HG03571 (cell line): ENCODE results near the gene GATA2.

Experiments used
- ATAC-seq: cut with Tn5 transposase; IDR thresholded peaks from one replicate; pipeline ENCODE4 v1.9.1; 2021; ENCODE audit not compliant: unreplicated experiment

Gene GATA2

GRCh38 chr3:128476659-128477058, 16.3 kb downstream of the GATA2 start:
- ATAC-seq, result no peak

DNA sequence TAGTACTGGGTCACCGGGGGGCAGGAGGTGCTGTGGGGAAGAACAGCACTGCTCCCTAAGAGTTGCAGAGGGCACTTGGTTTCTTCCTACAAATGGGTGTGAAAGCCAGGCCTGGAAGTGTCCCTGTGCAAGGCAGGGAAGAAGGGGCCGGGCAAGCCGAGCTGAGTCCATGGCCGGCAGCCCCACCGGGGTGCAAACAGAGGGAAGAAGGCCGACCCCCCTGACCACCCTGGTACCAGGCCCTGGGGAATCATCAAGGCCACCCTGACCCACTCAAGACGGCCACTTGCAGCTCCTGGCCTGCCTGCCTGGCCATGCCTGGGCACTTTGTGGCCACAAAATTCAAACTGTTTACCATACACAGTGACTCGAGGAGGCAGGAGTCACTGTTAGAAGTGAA, 17.6 kb downstream of the GATA2 start:
- no peak for ATAC-seq

DNA sequence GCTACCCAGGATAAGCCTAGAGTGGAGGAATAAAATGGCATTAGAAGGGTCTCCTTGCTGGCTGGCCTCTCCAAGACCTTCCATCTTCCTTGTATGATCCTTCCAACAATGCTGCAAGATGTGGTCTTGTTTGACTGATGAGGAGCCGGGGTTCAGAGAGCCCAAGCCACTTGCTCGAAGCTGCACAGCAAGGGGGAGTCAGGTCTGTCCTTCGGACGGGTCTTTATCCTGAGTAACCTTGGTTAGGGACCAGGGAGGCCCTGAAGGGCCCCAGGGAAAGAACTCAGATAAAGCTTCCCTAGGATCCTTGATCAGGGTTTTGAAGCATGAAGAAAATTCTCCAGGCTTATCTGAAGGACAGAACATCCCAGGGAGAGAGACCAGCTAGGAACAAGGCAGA, 19.3 kb downstream of the GATA2 start:
- ATAC-seq, result no peak

GRCh38 chr3:128473180-128473519, 19.9 kb downstream of the GATA2 start:
- no peak for ATAC-seq

GRCh38 chr3:128472449-128473179, 20.4 kb downstream of the GATA2 start:
- no peak for ATAC-seq

DNA sequence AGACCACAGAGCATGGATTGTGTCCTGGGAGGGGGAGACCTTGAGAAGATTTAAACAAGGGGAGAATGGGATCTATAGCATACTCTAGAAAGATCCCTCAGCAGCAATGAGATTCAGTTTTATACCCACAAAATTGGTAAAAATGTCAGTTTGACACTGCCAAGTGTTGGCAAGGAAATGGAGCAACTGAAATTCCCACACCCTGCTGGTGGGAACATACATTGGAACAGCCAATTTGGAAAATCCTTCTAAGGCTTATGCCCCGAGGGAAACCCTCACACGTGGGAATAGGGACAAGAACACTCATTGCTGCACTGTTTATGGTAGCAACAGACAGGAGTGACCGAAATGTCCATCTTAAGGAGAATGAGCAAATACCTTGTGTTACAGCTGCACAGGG, 21.3 kb downstream of the GATA2 start:
- ATAC-seq, result no peak

DNA sequence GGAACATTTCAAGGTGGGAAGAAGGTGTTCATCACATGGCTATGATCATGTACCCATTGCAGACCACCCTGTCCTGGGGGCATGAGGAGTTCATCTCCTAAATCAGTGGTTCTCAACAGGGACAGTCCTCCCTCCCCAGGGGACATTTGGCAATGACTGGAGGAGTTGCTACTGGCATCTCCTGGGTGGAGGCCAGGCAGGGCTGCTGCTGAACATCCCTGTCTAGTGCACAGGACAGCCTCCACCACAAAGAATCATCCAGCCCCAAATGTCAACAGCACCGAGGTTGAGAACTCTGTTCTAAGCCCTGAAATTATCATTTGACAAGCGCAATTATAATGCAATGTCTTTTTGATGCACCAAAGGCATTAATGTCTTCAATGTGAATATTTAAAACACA, 21.9 kb downstream of the GATA2 start:
- no peak for ATAC-seq

DNA sequence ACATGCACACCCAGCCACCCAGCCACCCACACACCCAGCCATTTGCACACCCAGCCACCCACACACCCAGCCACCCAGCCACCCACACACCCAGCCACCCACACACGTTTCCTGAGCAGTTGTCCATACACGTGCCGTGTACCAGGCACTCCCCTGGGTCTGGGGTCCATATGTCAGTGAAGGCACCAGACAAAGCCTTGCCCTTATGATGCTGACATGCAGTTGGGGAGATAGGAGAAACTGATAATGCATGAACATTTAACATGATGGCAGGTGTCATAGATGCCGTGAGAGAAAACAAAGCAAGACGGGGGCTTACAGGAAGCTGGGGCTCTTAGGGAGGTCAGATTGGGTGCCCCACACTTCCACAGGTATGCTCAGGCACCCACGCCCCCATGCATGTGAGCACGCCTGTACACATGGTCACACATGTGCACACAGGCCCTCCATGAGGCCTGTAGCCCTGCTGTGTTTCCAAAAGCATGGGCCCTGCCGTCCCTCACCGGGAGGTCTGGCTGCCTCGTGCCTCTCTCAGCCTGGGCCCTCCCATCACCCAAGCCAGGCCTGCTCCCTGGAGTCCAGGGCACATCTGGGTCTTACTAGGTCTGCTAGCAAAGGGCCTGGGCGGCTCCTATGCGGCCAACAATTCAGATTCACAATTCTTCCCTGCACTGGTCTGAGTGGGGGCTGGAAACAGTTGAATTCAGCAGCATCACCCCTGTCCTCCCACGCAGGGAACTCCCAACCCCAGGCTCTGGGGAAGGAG, 22.7 kb downstream of the GATA2 start:
- no peak for ATAC-seq

GRCh38 chr3:128469556-128469955, 23.4 kb downstream of the GATA2 start:
- ATAC-seq, result no peak

GRCh38 chr3:128468791-128469527, 24.0 kb downstream of the GATA2 start:
- no peak for ATAC-seq

GRCh38 chr3:128468285-128468790, 24.7 kb downstream of the GATA2 start:
- ATAC-seq, result no peak

DNA sequence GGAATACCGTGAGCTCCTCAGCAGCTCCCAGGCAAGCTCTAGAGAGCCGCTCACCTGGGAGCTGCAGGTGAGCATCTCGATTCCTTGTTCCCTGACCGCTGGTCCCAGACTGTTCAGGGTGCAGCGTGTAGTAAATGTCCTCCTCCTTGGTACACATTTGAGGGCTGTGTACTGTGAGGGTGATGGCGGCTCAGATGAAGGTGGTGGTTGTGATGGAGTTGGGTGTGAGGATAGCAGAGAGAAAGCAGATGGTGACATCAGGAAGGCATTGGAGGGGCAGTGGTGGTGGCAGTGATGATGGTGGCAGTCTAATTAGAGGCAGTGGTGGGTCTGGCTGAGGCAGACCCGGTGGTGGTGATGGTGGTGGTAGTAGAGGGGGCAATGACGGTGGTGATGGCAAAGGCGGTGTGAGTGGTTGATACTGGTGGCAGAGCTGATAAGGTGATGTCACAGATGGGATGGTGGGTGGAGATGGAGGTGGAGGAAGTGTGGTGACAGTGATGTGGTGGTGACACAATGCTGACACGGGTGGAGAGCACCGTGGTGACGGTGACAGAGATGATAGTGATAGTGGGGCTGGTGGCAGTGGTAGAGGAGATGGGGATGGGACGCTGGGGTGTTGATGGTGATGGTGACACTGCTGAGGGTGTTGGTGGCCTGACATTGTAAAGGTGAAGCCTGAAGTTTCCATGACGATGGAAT, 26.0 kb downstream of the GATA2 start, which contains the start of gene DNAJB8:
Gene DNAJB8 (minus strand): TSS at position 51 of the 702 bp plus-strand sequence. CDS start 3,645 bp downstream, outside the sequence.
- no peak for ATAC-seq

GRCh38 chr3:128464702-128465101, 28.3 kb downstream of the GATA2 start:
- ATAC-seq, result no peak

GRCh38 chr3:128464188-128464587, 28.8 kb downstream of the GATA2 start:
- ATAC-seq, result no peak

DNA sequence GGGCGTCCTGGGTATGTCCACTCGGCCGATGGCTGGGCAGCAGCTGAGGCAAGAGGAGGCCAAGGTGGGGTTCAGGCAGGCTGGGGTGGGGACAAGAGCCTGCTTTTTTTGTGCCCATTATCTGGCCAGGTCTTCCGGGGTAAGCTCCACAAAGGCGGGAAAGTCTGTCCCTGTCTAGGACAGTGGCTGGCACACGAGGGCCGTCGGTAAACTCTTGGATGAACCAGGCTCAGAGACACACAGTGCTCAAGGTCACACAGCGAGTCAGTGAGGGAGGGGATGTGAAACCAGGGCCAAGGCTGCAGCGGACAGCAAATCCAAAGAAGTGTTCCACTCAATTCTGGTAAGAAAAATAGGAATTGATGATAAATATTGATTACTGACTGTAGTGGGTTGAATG, 29.2 kb downstream of the GATA2 start:
- no peak for ATAC-seq

DNA sequence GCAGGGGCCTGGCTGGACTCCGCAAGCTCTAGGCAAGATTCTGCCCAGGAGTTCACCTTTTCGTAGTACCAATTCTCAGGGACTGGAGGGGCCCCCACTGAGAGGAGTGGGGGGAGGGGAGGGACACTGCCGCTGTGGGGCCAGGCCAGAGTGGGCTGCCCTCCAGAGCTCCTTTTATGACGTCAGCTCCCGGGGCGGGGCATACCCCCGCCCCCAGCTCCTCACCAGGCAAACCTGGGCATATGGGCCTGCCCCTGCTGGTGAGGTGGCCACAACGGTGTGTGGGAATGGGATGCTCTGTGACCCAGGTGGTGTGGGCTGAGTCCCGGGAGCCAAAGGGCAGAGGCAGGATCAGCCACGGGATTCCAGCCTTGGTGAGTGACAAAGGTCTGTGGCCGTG, 29.6 kb downstream of the GATA2 start:
- no peak for ATAC-seq

DNA sequence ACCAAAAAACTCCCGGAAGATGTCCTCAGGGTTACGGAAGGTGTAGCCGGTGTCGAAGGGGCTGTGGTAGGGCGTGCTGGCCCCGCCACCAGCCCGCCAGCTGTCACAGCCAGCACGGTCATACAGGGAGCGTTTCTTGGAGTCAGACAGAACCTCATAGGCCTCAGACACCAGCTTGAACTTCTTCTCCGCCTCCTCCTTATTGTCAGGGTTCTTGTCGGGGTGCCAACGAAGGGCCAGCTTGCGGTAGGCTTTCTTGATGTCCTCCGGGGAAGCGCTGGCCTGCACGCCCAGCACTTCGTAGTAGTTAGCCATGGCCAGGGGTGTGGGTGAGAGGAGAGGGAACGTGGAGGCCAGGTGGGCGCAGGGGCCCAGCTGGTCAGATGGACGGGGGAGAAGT, 30.1 kb downstream of the GATA2 start:
- ATAC-seq, result no peak

GRCh38 chr3:128462341-128462910, 30.6 kb downstream of the GATA2 start:
- no peak for ATAC-seq

DNA sequence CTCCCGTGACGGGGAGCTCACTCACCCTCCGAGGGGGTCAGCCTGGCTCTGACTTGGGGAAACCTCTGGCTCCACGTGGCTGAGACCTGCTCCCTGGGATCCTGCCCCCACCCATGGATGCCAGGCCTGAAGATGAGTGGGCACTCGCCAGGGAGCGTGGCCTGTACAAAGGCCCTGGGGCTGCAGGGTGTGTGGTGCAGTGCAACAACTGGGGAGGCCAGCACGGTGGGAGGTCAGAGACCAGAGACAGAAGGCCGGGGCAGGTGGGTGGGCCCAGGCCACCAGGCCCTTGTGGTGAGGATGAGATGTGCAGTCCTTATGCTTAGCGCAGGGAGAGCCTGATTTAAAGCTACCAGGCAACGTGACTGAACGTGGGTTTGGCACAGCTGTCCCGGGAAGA, 31.3 kb downstream of the GATA2 start:
- ATAC-seq, result no peak

GRCh38 chr3:128459461-128459820, 33.6 kb downstream of the GATA2 start:
- no peak for ATAC-seq
